Activated T-helper 17 cell treated with anti-CD3 and anti-CD28 coated beads, Interleukin-2, amount 50 U/mL, for 72 hours (primary cell): Measurements from ENCODE around the gene EML1. TPM values are rescaled to one million over a fixed set of nuclear protein-coding genes. Genes with fewer than 3 reads are reported as not detected.

Source experiments
- ATAC-seq: fragments of 150-1000 bp; cut with Tn5 transposase; replicated peaks from 2 replicates; pipeline ENCODE4 v1.10.0; 2021; ENCODE audit warnings: mild to moderate bottlenecking, moderate library complexity
- H3K27ac Mint-ChIP-seq: one replicate; pipeline ENCODE4 v1.8.0; 2022; ENCODE audit warnings: mixed read lengths
- H3K27me3 Mint-ChIP-seq: one replicate; pipeline ENCODE4 v1.8.0; 2022; ENCODE audit warnings: mixed read lengths
- H3K36me3 Mint-ChIP-seq: one replicate; pipeline ENCODE4 v1.8.0; 2022; ENCODE audit warnings: low read depth, mild to moderate bottlenecking, mixed read lengths
- H3K4me1 Mint-ChIP-seq: one replicate; pipeline ENCODE4 v1.8.0; 2022; ENCODE audit warnings: mixed read lengths
- H3K4me3 Mint-ChIP-seq: one replicate; pipeline ENCODE4 v1.8.0; 2022; ENCODE audit warnings: mild to moderate bottlenecking, mixed read lengths
- H3K9me3 Mint-ChIP-seq: one replicate; pipeline ENCODE4 v1.8.0; 2022; ENCODE audit warnings: mixed read lengths
- total RNA-seq, 2 donors: library from RNA; stranded (reverse); gene quantifications; one replicate each; pipeline ENCODE4 v1.2.3, GENCODE V29; 2022

EML1 gene
- total RNA-seq, 2 donors from 2014 or later = 0.54 to 3.6 TPM

DNA sequence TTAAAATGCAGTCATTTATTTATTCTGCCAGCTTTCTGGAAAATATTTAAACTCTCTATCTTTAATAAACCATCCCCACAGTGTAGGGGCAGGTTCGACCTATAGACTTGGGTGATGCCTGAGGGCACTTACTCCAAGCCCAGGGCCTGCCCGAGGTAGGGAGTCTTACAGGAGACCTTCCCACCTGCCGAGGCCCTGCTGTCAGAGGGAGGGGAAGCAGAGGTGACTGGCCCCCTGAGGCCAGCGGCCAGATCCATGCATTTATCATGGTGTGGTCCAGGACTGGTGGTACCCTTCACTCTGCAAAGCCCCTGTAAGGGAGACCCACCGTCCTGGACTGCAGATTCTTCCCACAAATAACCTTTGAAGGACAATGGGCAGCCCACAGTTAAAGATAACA, 7.6 kb downstream of the EML1 start:
- H3K4me3 Mint-ChIP-seq = no peak overlapping the region
- H3K27me3 Mint-ChIP-seq = peaks cover 27% of the 10 kb centered on the region
- no peaks in the 10 kb centered on the region for H3K9me3 Mint-ChIP-seq
- H3K27ac Mint-ChIP-seq = no peak overlapping the region
- ATAC-seq = no peak
- no peaks in the 10 kb centered on the region for H3K4me1 Mint-ChIP-seq
- H3K36me3 Mint-ChIP-seq = no peaks in the 10 kb centered on the region

DNA sequence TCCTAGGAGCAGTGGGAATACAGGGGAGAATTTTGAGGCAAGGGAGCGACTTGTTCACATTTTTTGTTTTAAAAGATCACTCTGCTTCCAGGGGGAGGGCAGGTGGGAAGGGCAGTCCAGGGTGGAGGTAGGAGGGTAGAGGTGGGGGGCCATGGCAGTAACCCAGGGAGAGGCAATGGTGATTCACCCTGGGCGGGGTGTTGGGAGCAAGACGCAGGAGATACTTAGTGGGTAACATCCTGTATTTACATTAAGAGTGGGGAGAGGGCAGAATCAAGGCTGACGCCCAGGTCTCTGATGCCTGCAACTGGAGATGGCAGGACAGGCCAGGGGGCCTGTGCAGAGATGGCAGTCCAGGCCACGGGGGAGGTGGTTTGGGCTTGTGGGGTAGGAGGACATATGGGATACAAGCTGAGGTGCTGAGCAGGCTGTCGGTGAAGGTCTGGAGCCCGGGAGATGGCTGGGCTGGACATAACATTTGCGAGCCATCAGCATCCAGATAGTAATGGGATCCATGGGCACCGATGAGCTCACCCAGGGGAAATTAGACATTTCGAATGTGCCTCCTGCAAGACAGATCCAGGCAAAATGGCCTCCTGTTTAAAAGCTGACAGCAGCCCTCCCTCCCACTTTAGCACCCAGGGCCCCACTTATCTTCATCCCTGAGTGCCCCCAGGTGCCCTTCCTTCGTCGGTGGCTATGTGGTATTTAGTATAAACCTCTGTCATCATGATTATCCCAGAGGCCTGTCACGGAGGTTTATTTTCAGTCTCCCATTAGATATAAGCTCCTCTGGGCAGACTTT, 9.3 kb downstream of the EML1 start:
- Mint-ChIP-seq H3K9me3 (no peaks in the 10 kb centered on the region), H3K36me3 (no peaks in the 10 kb centered on the region), H3K27ac (no peak overlapping the region), H3K4me3 (no peak overlapping the region), H3K4me1 (no peaks in the 10 kb centered on the region), H3K27me3 (peaks cover 25% of the 10 kb centered on the region)
- ATAC-seq = no peak

DNA sequence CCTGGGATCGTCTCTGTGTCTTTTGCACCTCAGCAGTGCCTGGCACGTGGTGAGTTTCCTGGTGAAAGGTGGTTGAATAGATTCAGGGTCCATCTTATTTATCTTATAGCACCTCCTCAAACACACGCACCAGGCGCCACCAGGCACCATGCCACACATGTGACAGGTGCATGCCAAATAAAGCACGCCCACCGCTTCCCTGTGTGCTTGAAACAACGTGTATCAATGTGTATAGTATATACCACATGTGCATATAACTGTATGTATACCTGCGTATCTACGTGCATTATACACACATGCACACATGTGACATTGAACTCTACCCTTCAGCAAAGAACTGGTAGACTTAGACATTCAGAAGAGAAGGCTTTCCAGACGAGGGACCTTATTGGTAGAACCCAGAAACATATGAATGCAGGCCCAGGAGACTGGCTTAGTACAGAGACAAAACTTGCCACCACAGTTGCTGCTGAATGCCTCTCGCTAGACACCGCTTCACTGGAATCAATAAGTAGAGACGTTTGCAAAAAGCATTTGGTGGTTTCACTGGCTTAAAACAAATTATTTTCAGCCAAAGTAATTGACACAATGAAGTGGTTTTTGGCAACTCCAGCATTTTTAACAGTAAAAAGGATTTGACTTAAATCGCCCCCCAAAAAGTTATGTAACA, 10.0 kb downstream of the EML1 start:
- no peak for ATAC-seq
- no peak overlapping the region for H3K27ac Mint-ChIP-seq
- H3K36me3 Mint-ChIP-seq = no peaks in the 10 kb centered on the region
- H3K4me3 Mint-ChIP-seq = no peak overlapping the region
- peaks cover 30% of the 10 kb centered on the region for H3K27me3 Mint-ChIP-seq
- H3K4me1 Mint-ChIP-seq = no peaks in the 10 kb centered on the region
- no peaks in the 10 kb centered on the region for H3K9me3 Mint-ChIP-seq

DNA sequence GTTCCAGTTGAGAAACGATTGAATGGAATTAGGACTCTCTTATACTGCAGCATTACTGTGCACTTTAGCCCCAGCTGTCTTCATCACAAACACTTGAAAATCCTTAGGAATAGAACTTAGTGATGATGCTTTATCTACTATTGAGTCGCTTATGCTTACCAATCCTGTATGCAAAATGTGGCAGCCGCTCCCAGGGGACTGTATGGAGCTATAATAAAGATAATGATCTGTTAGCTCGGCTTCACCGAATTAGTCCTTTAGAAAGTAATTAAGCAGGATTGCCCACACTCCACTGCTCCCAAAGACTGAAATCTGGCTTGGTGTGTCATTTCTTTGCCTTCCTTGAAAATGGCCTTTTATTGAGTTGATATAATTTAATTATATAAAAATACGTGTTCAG, 10.6 kb downstream of the EML1 start:
- Mint-ChIP-seq H3K9me3 (no peaks in the 10 kb centered on the region), H3K27ac (no peak overlapping the region), H3K4me1 (no peaks in the 10 kb centered on the region), H3K36me3 (no peaks in the 10 kb centered on the region), H3K4me3 (no peak overlapping the region), H3K27me3 (peaks cover 30% of the 10 kb centered on the region)
- no peak for ATAC-seq

DNA sequence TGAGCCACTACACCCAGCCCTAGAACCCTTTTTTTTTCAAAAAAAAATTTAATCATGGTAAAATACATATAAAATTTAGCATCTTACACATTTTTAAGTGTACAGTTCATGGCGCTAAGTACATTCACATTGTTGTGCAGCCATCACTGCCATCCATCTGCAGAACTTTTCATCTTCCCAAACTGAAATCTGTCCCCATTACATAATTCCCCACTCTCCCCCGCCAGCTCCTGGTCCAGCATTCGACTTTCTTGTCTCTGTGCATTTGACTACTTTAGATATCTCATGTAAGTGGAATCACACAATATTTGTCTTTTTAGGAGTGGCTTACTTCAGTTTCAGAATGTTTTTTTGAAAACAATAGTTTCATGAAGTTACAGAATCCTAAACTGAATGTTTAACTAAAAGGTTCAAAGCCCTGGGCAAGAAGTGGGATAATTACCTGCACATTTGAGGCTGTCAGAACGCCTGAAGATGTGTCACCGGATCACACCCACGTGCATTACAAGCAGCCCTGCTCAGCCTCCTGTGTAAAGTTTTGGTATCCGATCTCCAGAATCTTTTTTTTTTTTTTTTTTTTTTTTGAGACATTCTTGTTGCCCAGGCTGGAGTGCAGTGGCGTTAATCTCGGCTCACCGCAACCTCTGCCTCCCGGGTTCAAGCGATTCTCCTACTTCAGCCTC, 12.7 kb downstream of the EML1 start:
- Mint-ChIP-seq H3K27me3 (peaks cover 30% of the 10 kb centered on the region), H3K27ac (no peak overlapping the region), H3K36me3 (no peaks in the 10 kb centered on the region), H3K4me3 (no peak overlapping the region), H3K4me1 (no peaks in the 10 kb centered on the region), H3K9me3 (no peaks in the 10 kb centered on the region)
- ATAC-seq = no peak

DNA sequence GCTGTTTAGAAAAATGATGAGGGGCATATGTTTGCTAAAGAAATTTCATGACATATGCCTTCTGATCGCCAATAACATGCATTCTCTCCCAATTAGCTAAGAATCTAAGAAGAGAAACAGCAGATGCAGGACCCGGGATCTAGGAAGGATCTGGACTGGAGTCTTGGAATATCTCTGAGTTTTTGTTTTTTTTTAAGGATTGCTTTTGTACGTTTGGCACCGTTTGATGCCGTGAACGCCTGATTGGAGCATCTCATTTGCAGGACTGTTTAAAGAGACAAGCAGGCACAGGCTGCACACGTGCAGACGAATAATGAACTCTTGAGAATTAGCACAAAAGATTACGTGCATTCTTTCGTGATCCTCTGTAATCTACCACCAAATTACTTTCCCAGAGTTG, 13.6 kb downstream of the EML1 start:
- Mint-ChIP-seq H3K4me3 (no peak overlapping the region), H3K27me3 (peaks cover 26% of the 10 kb centered on the region), H3K27ac (no peak overlapping the region), H3K9me3 (no peaks in the 10 kb centered on the region), H3K4me1 (no peaks in the 10 kb centered on the region), H3K36me3 (no peaks in the 10 kb centered on the region)
- no peak for ATAC-seq

DNA sequence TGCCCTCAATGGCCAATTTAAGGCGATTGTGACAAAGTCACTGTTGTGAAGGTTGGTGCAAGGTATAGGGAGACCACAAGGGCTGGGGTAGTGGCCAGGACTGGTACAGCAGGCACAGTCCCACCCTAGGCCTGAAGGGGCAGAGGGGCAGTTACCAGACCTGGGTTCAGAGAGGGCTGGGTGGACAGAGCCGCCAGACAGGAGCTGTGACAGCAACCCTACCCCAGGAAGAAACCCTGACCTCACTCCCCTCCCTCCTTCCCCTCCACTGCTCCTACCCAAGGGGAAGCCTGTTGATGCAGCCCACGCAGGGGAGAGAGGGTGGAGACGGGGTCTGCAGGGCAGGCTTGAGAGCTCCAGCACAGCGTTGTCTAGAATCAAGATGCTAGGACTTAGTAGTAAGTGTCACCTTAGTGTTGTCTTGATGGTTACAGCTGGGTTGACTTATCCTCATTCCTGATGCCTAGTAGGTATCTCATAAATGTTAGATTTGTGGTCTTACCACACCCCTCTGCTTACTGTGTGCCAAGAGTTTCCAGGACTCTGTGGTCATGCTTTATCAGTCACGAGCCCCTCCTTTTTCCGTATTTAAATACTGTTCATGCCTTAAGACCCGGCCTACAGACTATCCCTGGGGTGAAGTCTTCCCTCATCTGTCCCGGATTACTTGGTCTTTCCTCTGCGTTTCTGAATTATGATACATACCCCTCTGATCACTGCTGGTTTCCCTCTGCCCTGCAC, 14.4 kb downstream of the EML1 start:
- Mint-ChIP-seq H3K36me3 (no peaks in the 10 kb centered on the region), H3K4me3 (no peak overlapping the region), H3K27me3 (peaks cover 22% of the 10 kb centered on the region), H3K4me1 (no peaks in the 10 kb centered on the region), H3K27ac (no peak overlapping the region), H3K9me3 (no peaks in the 10 kb centered on the region)
- ATAC-seq = no peak

DNA sequence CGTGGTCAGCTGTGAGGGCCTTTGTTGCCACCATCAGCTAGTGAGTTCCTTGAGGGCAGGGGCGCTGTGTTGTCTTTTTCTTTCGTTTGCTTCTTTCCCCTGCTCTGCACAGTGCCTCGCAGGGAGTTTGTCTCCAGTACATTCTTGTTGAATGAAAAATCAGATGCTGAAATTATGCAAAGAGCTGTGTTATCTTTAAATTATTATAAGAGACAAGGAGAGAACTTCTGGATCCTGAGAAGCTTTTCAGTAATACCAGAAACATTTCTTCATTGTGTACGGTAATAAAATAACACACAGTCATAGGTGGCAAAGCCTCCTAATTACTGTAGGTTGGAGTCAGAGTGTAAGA, 14.9 kb downstream of the EML1 start:
- Mint-ChIP-seq H3K4me1 (no peaks in the 10 kb centered on the region), H3K27ac (no peak overlapping the region), H3K27me3 (peaks cover 20% of the 10 kb centered on the region), H3K4me3 (no peak overlapping the region), H3K36me3 (no peaks in the 10 kb centered on the region), H3K9me3 (no peaks in the 10 kb centered on the region)
- no peak for ATAC-seq

DNA sequence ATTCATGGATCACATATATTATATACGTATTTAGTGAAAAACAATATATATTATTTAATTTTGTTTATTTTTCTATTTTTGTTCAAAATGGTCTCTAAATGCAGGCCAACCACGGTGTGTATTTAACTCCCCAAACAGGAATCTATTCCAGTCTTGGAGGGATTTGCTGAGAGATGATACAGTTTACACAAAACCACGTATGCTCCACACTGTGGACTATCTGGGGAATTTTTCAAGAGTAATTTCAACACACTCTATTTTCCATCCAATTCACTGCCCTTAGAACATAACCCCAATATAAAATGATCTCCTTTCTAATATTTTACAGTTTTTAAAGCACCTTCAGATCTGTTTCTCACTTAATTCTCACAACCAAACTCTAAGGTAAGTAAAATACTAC, 15.3 kb downstream of the EML1 start:
- no peaks in the 10 kb centered on the region for H3K36me3 Mint-ChIP-seq
- peaks cover 19% of the 10 kb centered on the region for H3K27me3 Mint-ChIP-seq
- ATAC-seq = no peak
- H3K4me3 Mint-ChIP-seq = no peak overlapping the region
- no peaks in the 10 kb centered on the region for H3K4me1 Mint-ChIP-seq
- H3K9me3 Mint-ChIP-seq = no peaks in the 10 kb centered on the region
- H3K27ac Mint-ChIP-seq = no peak overlapping the region

DNA sequence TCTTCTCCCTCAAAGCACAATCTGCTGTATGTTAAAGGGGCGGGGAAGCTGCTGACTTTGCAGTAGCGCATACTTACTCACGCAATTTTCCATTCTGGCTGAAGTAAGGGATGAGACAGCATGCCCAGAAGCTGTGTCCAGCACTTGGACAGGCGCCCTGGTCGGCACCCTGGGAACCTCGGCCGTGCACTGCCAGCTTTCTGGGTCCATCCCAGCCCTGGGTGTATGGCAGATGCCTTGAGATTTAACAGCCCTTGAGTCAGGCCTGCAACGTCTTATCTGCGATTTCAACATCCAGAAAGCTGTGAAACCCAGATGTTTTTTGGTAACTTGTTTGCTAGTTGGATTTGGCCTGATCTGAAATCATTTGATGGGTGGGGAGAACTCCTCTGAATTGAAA, 16.1 kb downstream of the EML1 start:
- no peaks in the 10 kb centered on the region for H3K36me3 Mint-ChIP-seq
- no peak overlapping the region for H3K4me3 Mint-ChIP-seq
- no peaks in the 10 kb centered on the region for H3K9me3 Mint-ChIP-seq
- peaks cover 23% of the 10 kb centered on the region for H3K27me3 Mint-ChIP-seq
- no peaks in the 10 kb centered on the region for H3K4me1 Mint-ChIP-seq
- H3K27ac Mint-ChIP-seq = no peak overlapping the region
- ATAC-seq = no peak

DNA sequence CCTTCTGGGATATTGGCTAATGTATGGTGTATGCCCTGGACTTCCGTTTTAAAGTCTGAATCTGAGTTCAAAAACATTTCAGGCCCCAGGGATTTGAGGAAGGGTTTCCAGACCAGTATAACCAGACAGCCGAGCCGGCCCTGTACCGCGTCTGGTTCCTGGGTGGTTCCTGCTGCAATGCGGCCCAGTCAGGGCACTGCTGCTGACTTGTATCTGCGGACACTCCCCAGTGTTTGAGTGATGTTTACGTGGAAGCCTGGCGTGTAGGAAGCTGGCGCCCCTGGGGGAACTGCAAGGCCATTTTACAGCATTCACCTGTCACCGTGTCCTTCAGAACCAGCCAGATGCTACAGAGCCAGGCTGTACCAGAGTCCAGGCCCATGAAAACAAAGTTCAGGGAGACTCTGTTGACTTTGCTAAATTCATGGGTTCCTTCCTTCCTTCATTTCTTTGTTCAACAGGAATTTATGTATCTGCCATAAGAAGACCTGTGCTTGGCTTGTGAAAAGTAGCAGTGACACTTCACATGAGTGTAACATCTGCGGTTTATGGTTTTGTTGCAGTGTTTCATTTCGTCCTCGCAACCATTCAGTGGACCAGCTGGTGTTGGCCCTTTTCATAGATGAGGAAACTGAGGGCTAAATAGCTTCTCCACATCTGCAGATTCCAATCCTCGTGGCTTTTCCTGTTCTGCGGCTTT, 16.8 kb downstream of the EML1 start:
- ATAC-seq = no peak
- Mint-ChIP-seq H3K27ac (no peak overlapping the region), H3K36me3 (no peaks in the 10 kb centered on the region), H3K4me1 (no peaks in the 10 kb centered on the region), H3K9me3 (no peaks in the 10 kb centered on the region), H3K4me3 (no peak overlapping the region), H3K27me3 (peaks cover 21% of the 10 kb centered on the region)

DNA sequence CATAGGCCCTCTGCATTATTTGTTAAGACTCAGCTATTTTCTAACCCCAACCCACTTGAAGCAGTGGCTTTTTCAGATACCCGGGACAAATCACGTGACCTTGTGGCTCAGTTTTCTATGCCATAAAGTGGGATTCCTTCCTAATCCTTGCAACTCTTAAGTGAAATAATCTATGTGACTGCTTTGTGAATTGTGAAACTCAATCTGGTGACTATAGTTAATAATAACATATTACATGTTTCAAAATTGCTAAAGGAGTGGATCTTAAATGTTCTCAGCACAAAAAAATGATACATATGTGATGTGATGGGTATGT, 17.3 kb downstream of the EML1 start:
- no peak for ATAC-seq
- peaks cover 16% of the 10 kb centered on the region for H3K27me3 Mint-ChIP-seq
- H3K4me1 Mint-ChIP-seq = no peaks in the 10 kb centered on the region
- no peaks in the 10 kb centered on the region for H3K36me3 Mint-ChIP-seq
- no peaks in the 10 kb centered on the region for H3K9me3 Mint-ChIP-seq
- no peak overlapping the region for H3K4me3 Mint-ChIP-seq
- H3K27ac Mint-ChIP-seq = no peak overlapping the region

DNA sequence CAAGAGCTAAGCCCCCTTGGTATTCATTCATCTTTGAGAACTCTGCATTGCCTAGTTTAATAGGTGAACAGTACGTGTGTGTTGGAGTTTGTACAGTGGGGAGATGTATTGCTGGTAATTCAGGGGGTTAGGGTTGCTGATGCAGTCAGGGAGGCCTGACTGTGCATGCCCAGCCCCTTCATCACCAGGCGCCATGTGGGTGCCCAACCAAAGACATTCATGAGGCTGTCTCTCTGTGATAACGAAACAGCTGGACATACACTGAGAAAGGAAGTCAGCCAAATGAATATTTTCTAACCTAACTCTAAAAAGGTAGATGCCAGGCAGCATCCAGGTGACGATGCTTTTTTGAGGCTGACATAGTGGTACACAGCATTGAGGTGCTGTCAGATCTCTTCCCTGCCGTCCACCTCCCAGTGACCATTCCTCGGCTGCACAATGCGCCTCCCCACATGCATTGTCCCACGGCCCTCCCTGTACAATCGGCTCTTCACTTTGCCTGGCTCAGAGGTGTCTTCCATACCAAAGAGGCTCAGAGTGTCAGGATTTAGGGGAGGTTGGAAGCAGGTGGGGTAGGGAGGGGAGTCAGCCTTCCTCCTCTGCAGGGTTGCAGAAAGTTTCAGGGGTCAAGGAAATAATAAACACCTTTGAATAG, 19.0 kb downstream of the EML1 start:
- no peaks in the 10 kb centered on the region for H3K4me1 Mint-ChIP-seq
- H3K4me3 Mint-ChIP-seq = no peak overlapping the region
- H3K27ac Mint-ChIP-seq = no peak overlapping the region
- peaks cover 14% of the 10 kb centered on the region for H3K27me3 Mint-ChIP-seq
- no peaks in the 10 kb centered on the region for H3K9me3 Mint-ChIP-seq
- H3K36me3 Mint-ChIP-seq = no peaks in the 10 kb centered on the region
- ATAC-seq = no peak

DNA sequence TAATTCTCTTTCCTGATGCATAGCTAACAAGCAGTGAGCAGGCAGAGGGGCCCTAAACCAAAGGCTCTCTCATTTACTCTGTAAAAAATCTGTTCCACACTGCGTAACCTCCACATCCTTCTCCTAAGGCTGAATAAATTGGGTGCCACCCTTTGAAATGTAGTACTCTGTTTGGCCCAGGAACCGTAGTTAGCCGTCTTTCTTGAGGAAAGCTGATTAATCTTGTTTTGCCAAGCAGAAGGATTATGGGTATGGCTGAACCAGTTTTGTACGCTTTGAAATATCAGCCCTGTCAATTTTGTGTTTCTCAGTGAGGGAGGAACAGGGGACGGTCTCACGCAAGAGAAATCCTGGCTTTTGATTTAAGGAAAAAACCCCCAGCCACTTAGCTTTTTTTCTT, 19.7 kb downstream of the EML1 start:
- no peak for ATAC-seq
- no peak overlapping the region for H3K27ac Mint-ChIP-seq

More for the DNA sequence above, 19.7 kb downstream of the EML1 start:
- Mint-ChIP-seq H3K9me3 (no peaks in the 10 kb centered on the region), H3K4me1 (no peaks in the 10 kb centered on the region), H3K27me3 (peaks cover 17% of the 10 kb centered on the region), H3K4me3 (no peak overlapping the region), H3K36me3 (no peaks in the 10 kb centered on the region)
